GM18517 (cell line): ENCODE results near the gene RARA.

ENCODE experiments used
- ATAC-seq: cut with Tn5 transposase; IDR thresholded peaks from one replicate; pipeline ENCODE4 v1.9.1; 2021; ENCODE audit warnings: mild to moderate bottlenecking, moderate library complexity; ENCODE audit not compliant: unreplicated experiment

RARA gene

DNA sequence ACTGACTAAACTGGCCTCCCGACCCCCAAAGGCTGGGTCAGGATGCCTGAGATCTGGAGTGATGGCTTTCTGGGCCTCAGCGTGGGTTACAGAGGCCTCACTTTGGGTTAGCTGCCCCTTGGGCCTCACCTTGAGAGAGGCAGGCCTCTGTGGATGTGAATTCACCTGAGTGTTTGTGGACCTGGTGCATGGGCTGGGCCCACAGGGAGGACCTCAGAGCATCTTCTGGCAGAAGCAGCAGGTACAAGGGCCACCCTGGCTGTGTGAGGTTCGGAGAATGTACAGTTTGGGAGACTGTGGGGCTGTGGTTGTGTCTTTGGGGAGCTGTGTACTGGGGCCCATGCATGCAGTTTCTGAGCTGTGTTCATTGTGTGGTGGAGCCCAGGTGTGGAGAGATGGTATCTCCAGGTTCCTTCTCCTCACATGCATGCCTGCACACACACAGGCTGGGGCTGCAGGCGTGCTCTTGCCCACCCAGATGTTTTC is 18.3 kb downstream of the RARA start:
- no peak for ATAC-seq

GRCh38 chr17:40327735-40328385 is 18.9 kb downstream of the RARA start:
- ATAC-seq, result no peak

DNA sequence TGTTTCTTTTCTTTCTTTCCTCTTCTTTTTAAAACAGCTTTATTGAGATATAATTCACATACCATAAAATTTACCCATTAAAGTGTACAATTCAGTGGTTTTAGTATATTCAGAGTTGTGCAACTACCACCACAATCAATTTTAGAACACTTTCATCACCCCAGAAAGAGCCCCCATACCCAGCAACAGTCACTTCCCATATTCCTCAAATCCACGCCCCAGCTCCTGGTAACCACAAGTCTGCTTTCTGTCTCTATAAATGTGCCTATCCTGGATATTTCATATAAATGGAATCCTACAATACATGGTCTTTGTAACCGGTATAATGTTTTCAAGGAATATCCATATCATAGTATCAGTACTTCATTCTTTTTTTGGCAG is 19.4 kb downstream of the RARA start:
- no peak for ATAC-seq

GRCh38 chr17:40329839-40330794 is 21.1 kb downstream of the RARA start:
- ATAC-seq, result no peak

- ATAC-seq, result no peak
These were observed 22.0 kb downstream of the RARA start for GRCh38 chr17:40330850-40331470.

GRCh38 chr17:40331743-40332641 is 23.0 kb downstream of the RARA start:
- ATAC-seq, result no peak

GRCh38 chr17:40333781-40334448 is 24.9 kb downstream of the RARA start:
- ATAC-seq, result no peak

DNA sequence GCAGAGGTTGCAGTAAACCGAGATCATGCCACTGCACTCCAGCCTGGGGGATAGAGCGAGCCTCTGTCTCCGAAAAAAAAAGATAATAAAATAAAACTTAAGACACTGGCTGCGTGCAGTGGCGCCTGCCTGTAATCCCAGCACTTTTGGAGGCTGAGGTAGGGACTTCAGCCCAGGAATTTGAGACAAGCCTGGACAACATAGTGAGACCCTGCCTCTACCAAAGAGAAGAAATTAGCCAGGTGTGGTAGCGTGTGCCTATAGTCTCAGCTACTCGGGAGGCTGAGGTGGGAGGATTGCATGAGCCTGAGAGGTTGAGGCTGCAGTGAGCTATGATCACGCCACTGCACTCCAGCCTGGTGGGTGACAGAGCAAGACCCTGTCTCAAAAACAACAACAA is 26.6 kb downstream of the RARA start:
- no peak for ATAC-seq

GRCh38 chr17:40337351-40337750 is 28.4 kb downstream of the RARA start:
- no peak for ATAC-seq

- ATAC-seq, result no peak
These were observed 29.1 kb downstream of the RARA start for GRCh38 chr17:40338058-40338457.

- no peak for ATAC-seq
These were observed 30.1 kb downstream of the RARA start for GRCh38 chr17:40338941-40339649.

- ATAC-seq, result no peak
These were observed 31.3 kb downstream of the RARA start for GRCh38 chr17:40340327-40340726.

GRCh38 chr17:40340880-40341807 is 32.2 kb downstream of the RARA start:
- peak; percentile 80 for ATAC-seq

DNA sequence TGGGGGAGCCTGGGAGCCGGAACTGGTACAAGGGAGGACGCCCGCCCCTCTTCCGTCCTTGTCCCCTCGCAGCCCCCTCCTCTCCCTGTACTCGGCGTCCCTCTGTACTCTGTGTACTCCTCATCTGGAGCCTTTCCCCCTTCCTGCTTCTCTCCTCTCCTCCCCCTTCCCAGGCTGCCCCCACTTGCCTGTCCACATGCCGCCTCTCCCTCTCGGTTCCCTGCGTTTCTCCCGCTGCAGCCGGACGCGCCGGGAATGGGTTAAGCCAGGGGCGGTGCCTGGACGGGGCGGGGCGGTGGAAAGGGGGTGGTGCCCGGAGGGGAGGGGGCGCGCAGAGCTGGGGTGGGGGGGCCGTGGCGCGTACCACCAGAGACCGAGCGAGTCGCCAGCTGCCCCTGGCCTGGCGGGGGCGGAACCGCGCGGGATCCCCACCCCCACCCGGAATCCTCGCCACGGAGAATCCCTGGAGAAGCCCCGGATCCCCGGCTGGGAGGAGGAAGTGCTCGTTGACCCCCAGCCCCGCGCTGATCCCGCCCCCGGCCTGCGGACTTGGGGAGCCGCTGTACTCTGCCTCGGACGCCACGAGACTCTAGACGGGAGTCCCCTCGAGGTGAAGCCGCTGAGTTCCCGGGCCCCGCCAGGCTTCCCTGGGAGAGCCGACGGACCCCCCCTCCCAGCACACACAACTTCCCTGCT is 33.0 kb downstream of the RARA start:
- ATAC-seq, result no peak

DNA sequence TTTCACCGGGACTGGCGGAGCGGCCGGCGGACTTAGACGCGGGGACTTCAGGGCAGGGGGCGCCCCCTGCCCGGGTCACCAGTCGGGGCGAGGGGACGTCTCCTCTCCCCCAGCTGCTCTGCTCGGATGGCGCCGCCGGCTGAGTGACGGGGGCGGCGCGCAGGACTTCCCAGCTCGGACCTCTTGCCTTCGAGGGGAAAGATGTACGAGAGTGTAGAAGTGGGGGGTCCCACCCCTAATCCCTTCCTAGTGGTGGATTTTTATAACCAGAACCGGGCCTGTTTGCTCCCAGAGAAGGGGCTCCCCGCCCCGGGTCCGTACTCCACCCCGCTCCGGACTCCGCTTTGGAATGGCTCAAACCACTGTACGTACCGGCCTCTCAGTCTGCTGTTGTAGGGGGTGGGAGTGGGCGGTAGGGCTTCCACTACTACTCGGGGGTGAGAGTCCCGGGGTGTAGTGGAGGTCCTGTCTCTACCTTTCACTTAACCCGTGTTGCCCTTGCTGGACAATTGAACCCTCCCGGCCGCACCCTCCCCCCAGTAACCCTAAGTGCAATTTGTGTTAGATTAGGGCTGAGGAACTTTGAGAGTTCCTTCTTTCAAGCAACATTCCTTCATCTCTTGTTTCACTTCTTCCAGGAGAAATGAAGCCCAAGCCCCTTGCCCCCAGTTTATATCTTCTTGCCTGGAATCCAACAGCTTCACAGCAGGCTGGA is 33.7 kb downstream of the RARA start:
- ATAC-seq, result no peak

- no peak for ATAC-seq
These were observed 34.5 kb downstream of the RARA start for GRCh38 chr17:40343219-40344119.
